Cardiac fibroblast (primary cell): Measurements from ENCODE around the gene FNDC7.

Experiments used
- DNase-seq, 2 donors: peaks; one replicate each; pipeline versions ENCODE4 v3.0.0 to v3.0.0-alpha.2; 2010; ENCODE audit warnings: low read depth in 2 of 2
- H3K4me3 ChIP-seq, 2 donors: replicated peaks in 1 of 2; 1 replicate in 1 of 2; 2 replicates in 1 of 2; pipeline ENCODE4 v1.5.1; 2011; ENCODE audit warnings: low read depth in 2 of 2, low read length in 2 of 2, mild to moderate bottlenecking in 2 of 2, moderate library complexity in 1 of 2
- TF ChIP-seq, protein P1 (sequence below): IDR thresholded peaks from one replicate; pipeline ENCODE4 v1.5.1; 2011; ENCODE audit warnings: low read depth, mild to moderate bottlenecking, low read length, inconsistent platforms

Gene FNDC7

DNA sequence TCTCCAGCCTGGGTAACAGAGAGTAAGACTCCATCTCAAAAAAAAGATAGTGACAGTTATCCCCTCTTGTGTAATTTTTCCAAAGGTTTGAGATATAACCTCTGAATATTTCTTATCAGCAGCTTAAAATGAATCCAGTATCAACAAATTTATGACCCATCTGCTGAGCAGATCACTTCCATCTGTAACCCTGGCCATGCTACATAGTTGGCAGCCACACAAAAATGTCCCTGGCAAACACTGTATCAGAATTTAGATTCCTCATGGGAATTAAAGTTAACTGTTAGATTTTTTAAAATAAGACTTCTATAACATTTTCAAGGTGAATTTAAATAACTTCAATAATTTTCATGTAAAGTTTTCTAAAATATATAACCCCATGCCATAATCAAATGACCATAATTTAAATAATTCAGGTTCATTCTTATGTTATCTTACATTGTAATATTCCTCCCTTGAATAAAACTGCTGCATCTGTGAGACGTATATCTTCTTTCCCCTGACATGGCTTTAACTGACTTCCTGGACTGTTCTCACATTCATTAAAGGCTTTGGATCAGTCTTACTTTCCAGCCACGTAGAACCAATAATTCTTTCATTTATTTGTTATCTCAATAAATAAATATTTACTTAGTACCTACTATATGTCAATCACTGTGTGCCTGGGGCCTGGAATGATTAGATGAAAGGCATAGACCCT is 25.9 kb upstream of the FNDC7 start:
- TF ChIP-seq, protein P1, sequence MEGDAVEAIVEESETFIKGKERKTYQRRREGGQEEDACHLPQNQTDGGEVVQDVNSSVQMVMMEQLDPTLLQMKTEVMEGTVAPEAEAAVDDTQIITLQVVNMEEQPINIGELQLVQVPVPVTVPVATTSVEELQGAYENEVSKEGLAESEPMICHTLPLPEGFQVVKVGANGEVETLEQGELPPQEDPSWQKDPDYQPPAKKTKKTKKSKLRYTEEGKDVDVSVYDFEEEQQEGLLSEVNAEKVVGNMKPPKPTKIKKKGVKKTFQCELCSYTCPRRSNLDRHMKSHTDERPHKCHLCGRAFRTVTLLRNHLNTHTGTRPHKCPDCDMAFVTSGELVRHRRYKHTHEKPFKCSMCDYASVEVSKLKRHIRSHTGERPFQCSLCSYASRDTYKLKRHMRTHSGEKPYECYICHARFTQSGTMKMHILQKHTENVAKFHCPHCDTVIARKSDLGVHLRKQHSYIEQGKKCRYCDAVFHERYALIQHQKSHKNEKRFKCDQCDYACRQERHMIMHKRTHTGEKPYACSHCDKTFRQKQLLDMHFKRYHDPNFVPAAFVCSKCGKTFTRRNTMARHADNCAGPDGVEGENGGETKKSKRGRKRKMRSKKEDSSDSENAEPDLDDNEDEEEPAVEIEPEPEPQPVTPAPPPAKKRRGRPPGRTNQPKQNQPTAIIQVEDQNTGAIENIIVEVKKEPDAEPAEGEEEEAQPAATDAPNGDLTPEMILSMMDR: no peak
- no peak overlapping the region for H3K4me3 ChIP-seq
- peak; percentile 34 to 57 for DNase-seq

DNA sequence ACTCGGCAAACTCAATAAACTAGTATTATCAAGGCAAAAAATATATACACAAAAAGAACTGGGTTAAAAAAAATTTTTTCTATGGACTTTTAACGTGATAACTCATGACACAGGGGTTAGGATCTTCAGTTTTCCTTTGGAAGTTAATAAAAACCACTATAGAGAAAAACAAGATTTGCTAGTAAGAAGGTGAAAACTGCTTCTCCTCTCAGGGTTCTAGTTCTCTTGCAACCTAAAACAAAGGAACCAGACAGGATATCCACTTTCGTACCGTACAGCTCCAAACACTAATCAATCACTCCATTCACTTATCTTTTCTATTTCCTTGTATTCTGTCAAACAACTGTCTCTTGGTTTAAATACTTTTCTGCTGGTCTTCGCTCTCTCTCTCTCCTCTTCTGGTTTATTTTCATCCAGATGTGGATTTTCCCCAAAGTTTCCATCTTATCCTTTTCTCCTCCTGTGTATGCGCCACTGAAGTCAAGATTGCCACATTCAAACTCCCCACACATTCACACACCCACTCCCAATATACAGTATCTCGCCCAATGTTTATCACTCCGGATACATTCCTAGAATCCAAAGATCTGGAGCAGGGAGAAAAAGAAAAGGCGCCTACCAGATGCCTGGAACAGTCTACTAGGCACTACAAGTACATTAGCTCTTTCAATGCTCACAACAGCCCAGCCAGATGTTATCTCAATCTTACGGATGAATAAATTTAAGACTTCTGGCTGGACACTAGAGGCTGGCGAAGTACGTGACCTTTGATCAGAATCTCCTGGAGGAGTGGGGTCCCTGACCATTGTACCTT is 21.4 kb upstream of the FNDC7 start:
- no peak for DNase-seq
- peak overlapping the region; percentile 69 to 84 for H3K4me3 ChIP-seq
- TF ChIP-seq, protein P1: no peak

DNA sequence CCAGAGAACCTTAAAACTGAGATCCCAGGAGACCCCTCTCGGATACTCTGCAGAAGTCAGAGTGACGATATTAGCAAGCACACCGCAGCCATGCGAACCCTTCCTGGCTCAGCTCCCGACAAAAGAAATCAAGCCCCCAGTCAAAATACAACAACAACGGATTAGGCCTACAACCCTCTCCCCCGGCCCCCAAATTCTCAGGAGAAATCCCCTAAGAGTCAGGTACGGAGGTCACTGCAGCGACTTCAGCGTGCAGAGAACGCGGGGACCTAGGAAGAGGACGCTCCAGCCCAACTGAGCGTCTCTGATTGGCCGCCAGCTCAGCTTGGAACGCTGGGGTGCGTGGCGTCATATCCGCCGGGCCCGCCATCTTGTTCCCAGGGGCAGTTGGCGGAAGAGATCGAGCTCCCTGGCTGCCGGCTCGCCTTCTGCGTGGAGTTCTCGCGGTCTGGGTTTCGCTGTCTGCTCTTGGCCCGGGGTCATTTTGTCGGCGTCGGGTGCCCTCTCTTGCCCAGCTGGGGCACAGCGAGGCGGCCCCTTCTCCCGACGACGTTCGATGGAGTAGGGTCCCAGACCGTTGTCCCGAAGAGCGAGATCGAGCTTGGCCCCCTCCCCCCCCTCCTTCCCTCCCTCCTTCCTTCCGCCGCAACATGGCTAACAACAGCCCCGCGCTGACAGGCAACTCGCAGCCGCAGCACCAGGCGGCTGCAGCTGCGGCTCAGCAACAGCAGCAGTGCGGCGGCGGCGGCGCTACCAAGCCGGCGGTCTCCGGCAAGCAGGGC is 20.6 kb upstream of the FNDC7 start, which contains the start of gene PRPF38B:
Gene PRPF38B, plus strand, starts transcription at position 369 of the 782 bp plus-strand sequence. Its CDS starts 282 bp downstream, at position 651.
- TF ChIP-seq, protein P1: no peak
- H3K4me3 ChIP-seq: peak within 1 kb of the TSS; percentile 69 to 84
- DNase-seq: peak; percentile 92 to 93

DNA sequence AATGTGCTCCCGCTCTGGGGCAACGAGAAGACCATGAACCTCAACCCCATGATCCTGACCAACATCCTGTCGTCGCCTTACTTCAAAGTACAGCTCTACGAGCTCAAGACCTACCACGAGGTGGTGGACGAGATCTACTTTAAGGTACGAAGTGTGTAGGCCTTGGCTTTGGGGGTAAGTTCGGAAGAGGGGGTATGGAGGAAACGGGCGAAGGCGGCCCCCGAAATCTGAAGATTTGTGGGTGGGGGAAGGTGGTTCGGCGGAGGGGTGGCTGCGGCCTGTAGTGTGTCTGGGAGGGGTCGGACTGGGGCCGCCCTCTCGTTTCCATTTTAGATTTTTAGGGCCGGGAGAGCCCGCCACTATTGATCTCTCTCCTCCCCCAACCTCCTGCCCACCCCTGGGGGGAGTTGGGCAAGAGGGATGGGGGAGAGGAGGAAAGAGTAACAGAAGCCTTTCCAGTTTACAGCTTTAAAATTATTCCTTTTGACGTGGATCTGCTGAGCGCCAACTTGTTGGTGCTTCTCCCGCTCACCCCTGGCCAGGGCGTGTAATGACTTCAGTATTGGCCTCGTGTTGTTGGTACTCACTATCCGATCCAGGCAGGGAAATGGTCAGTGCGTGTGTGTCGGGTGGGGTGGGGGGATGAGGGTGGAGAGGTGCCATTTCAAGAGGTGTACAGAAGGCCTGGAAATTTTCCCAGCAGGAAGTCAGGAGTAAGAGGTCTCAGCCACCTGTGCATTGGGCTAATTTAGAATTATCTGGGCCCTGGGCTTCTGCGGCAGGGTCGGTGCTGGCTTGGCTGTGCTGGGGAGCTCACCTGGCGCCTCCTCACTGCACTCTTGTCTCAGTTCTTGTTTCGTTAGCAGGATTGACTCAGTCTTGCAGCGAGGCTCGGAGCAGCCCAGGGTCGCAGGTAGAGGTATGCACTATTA is 19.7 kb upstream of the FNDC7 start:
- H3K4me3 ChIP-seq: peak overlapping the region; percentile 69 to 84
- TF ChIP-seq, protein P1: peak; percentile 27
- DNase-seq: peak; percentile 79 to 81

DNA sequence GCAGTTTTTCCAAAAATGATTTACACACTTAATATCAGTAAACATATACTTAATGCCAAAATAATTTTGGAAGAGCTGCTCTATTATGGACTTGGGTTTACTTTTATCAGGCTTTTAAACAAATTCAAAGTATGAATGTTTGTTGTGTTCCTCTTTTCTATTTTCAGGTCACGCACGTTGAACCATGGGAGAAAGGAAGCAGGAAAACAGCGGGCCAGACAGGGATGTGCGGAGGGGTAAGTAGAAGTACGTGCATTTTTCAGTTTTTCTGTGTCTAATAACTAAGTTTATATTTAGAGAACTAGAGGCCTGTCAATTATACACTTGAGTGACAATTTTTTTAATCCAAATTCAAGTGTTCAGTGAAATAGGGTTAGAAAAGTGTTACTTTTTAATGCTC is 17.2 kb upstream of the FNDC7 start:
- H3K4me3 ChIP-seq: no peak overlapping the region
- no peak for DNase-seq
- TF ChIP-seq, protein P1: no peak
